Testis (tissue), 3 donors: Measurements from ENCODE around the gene MCCD1. TPM values are rescaled to one million over a fixed set of nuclear protein-coding genes. Genes with fewer than 3 reads are reported as not detected.

Experiments
- DNase-seq: peaks from one replicate; pipeline ENCODE4 v3.0.0-alpha.2; 2019
- H3K27ac ChIP-seq, 2 donors: fragments of 200-600 bp; sonication (generic); one replicate each; pipeline ENCODE4 v1.5.1; 2019
- H3K27me3 ChIP-seq: fragments of 200-600 bp; sonication (generic); one replicate; pipeline ENCODE4 v1.5.1; 2019
- H3K36me3 ChIP-seq: fragments of 200-600 bp; sonication (generic); one replicate; pipeline ENCODE4 v1.5.1; 2017; ENCODE audit warnings: low read depth; ENCODE audit errors: missing control alignments
- H3K4me1 ChIP-seq: fragments of 200-600 bp; sonication (generic); one replicate; pipeline ENCODE4 v1.5.1; 2019
- H3K4me3 ChIP-seq, 2 donors: fragments of 200-600 bp; sonication (generic); one replicate each; pipeline ENCODE4 v1.5.1; 2017 to 2019
- H3K9me3 ChIP-seq: fragments of 200-600 bp; sonication (generic); one replicate; pipeline ENCODE4 v1.5.1; 2017
- CTCF ChIP-seq, 3 experiments: fragments of 450-650 bp in 2 of 3; fragments of 200-600 bp in 1 of 3; sonication (generic) in 1 of 3; IDR thresholded peaks; one replicate each; pipeline ENCODE4 v1.5.1; 2016 to 2019; ENCODE audit warnings: antibody characterized with exemption in 3 of 3, mild to moderate bottlenecking in 2 of 3, moderate library complexity in 1 of 3
- POLR2A ChIP-seq: fragments of 450-650 bp; IDR thresholded peaks from one replicate; pipeline ENCODE4 v1.6.1; 2017; ENCODE audit warnings: antibody characterized with exemption, mild to moderate bottlenecking, moderate library complexity
- WGBS, 2 donors: methylation state at CpG; one replicate each; pipeline ENCODE4 v1.1.5; 2018; 5-methylcytosine and 5-hydroxymethylcytosine counted together
- intact Hi-C: fragments of 100-400 bp; cut with DNase I; formaldehyde crosslinking; loops from one replicate; pipeline ENCODE4 v1.15.1; 2023; ENCODE audit warnings: low total_unique reads
- polyA plus RNA-seq: library from polyadenylated mRNA; stranded (reverse); fragments of 350-450 nt; fragmentation: Illumina TruSeq; extraction: RNeasy Lipid Tissue Mini Kit (QIAGEN cat#74804); gene quantifications from one replicate; pipeline ENCODE4 v1.2.3, GENCODE V29; 2014; ENCODE audit warnings: low read depth, low replicate concordance; ENCODE audit not compliant: insufficient read depth
- total RNA-seq, 2 donors: library from RNA; depleted of rRNA; stranded (reverse); fragments of >200 nt; gene quantifications; one replicate each; pipeline ENCODE4 v1.2.3, GENCODE V29; 2016

Gene MCCD1
- total and polyA plus RNA-seq, 3 donors from 2014 or later = not detected

- intact Hi-C loops = no loop called here
- H3K27ac ChIP-seq = no peak overlapping the region
- H3K4me3 ChIP-seq = no peak overlapping the region
- 78 to 90% methylated on average over 6 of the region's 6 CpGs for WGBS, 2 donors
- H3K9me3 ChIP-seq = no peaks in the 10 kb centered on the region
- no peaks in the 10 kb centered on the region for H3K27me3 ChIP-seq
- no peaks in the 10 kb centered on the region for H3K36me3 ChIP-seq
- TF ChIP-seq CTCF (IDR thresholded peaks at IDR 0.05) (no peak), POLR2A (no peak)
- peaks cover under 1% of the 10 kb centered on the region for H3K4me1 ChIP-seq
- no peak for DNase-seq
These were observed 5.2 kb downstream of the MCCD1 start for GRCh38 chr6:31534011-31534410.

- Histone ChIP-seq H3K4me3 (no peak overlapping the region), H3K9me3 (no peaks in the 10 kb centered on the region), H3K27me3 (no peaks in the 10 kb centered on the region), H3K4me1 (peaks cover 6% of the 10 kb centered on the region), H3K36me3 (no peaks in the 10 kb centered on the region), H3K27ac (no peak overlapping the region)
- DNase-seq = no peak
- WGBS, 2 donors = 88 to 91% methylated on average over 24 of the region's 24 CpGs
- no peak for TF ChIP-seq POLR2A
- no peak for TF ChIP-seq CTCF (IDR thresholded peaks at IDR 0.05)
- intact Hi-C loops = no loop called here
These were observed 5.8 kb downstream of the MCCD1 start for GRCh38 chr6:31534521-31535040.

- Histone ChIP-seq H3K4me3 (no peak overlapping the region), H3K27ac (no peak overlapping the region), H3K27me3 (no peaks in the 10 kb centered on the region), H3K4me1 (peaks cover 16% of the 10 kb centered on the region), H3K36me3 (no peaks in the 10 kb centered on the region), H3K9me3 (no peaks in the 10 kb centered on the region)
- 38 to 46% methylated on average over 2 of the region's 2 CpGs for WGBS, 2 donors
- intact Hi-C loops = no loop called here
- no peak for DNase-seq
- no peak for TF ChIP-seq POLR2A
- no peak for TF ChIP-seq CTCF (IDR thresholded peaks at IDR 0.05)
These were observed 7.0 kb downstream of the MCCD1 start for GRCh38 chr6:31535538-31536324.

- no peaks in the 10 kb centered on the region for H3K9me3 ChIP-seq
- TF ChIP-seq POLR2A (no peak), CTCF (IDR thresholded peaks at IDR 0.05) (no peak)
- no peak overlapping the region for H3K27ac ChIP-seq
- DNase-seq = no peak
- H3K27me3 ChIP-seq = no peaks in the 10 kb centered on the region
- 56 to 58% methylated on average over 6 of the region's 6 CpGs for WGBS, 2 donors
- H3K36me3 ChIP-seq = no peaks in the 10 kb centered on the region
- intact Hi-C loops = no loop called here
- H3K4me1 ChIP-seq = peaks cover 23% of the 10 kb centered on the region
- no peak overlapping the region for H3K4me3 ChIP-seq
These were observed 10.1 kb downstream of the MCCD1 start for GRCh38 chr6:31538805-31539400.
